Activated T-helper 9 cell treated with anti-CD3 and anti-CD28 coated beads, Interleukin-2, amount 50 U/mL, for 16 hours (primary cell): ENCODE data around the gene RPS16.
A peak's percentile ranks its signal among the peaks of the same experiment; 100 is the strongest.

Source experiments
- DNase-seq: peaks from one replicate; pipeline ENCODE4 v3.0.0-alpha.2; 2020; ENCODE audit warnings: low read depth

The RPS16 gene

GRCh38 chr19:39422020-39422419 lies 13.7 kb downstream of the RPS16 start:
- no peak for DNase-seq

GRCh38 chr19:39420769-39421168 lies 15.0 kb downstream of the RPS16 start:
- DNase-seq: no peak

GRCh38 chr19:39419003-39419402 lies 16.7 kb downstream of the RPS16 start:
- DNase-seq: no peak

GRCh38 chr19:39417463-39418181 lies 18.1 kb downstream of the RPS16 start:
- DNase-seq: no peak

GRCh38 chr19:39416152-39417120 lies 19.3 kb downstream of the RPS16 start:
- DNase-seq: no peak

GRCh38 chr19:39415111-39416046 lies 20.4 kb downstream of the RPS16 start:
- no peak for DNase-seq

GRCh38 chr19:39413911-39414608 lies 21.7 kb downstream of the RPS16 start:
- DNase-seq: no peak

GRCh38 chr19:39413272-39413910 lies 22.4 kb downstream of the RPS16 start:
- DNase-seq: no peak

- DNase-seq: no peak
These were observed 22.9 kb downstream of the RPS16 start for GRCh38 chr19:39412867-39413271.

GRCh38 chr19:39412100-39412866 lies 23.5 kb downstream of the RPS16 start, which contains the start of gene PLEKHG2:
TSS of gene PLEKHG2 (plus strand) at chr19:39412669. CDS start at chr19:39414087, 1,418 bp downstream.
- peak; percentile 93 for DNase-seq

- peak; percentile 82 for DNase-seq
These were observed 24.0 kb downstream of the RPS16 start for GRCh38 chr19:39411832-39412099.

GRCh38 chr19:39411081-39411831 lies 24.5 kb downstream of the RPS16 start:
- DNase-seq: no peak

GRCh38 chr19:39410831-39411080 lies 25.0 kb downstream of the RPS16 start:
- no peak for DNase-seq

- DNase-seq: peak; percentile 53
These were observed 25.5 kb downstream of the RPS16 start for GRCh38 chr19:39410017-39410830.

GRCh38 chr19:39409208-39410016 lies 26.3 kb downstream of the RPS16 start:
- peak; percentile 63 for DNase-seq

- no peak for DNase-seq
These were observed 27.1 kb downstream of the RPS16 start for GRCh38 chr19:39408392-39409207.
